ENCODE results near the gene MRFAP1.
"Not testable (repeated sequence)": the region's sequence is repeated elsewhere in the genome, so short reads cannot be mapped to it uniquely, and the experiment has no call there.

Gene MRFAP1

GRCh38 chr4:6610856-6611430, 29.5 kb upstream of the MRFAP1 start:
- no peak for DNase-seq (ENCODE audit: low read depth)

GRCh38 chr4:6612961-6613675, 27.4 kb upstream of the MRFAP1 start:
- DNase-seq (ENCODE audit: low read depth) = no peak

GRCh38 chr4:6613676-6614651, 26.5 kb upstream of the MRFAP1 start:
- no peak for DNase-seq (ENCODE audit: low read depth)

GRCh38 chr4:6614701-6615230, 25.7 kb upstream of the MRFAP1 start:
- no peak for DNase-seq (ENCODE audit: low read depth)

GRCh38 chr4:6616087-6616995, 24.1 kb upstream of the MRFAP1 start:
- no peak for DNase-seq (ENCODE audit: low read depth)

GRCh38 chr4:6617246-6617645, 23.2 kb upstream of the MRFAP1 start:
- no peak for DNase-seq (ENCODE audit: low read depth)

- DNase-seq (ENCODE audit: low read depth) = no peak
Observed at GRCh38 chr4:6618386-6619115, 21.9 kb upstream of the MRFAP1 start.

- DNase-seq (ENCODE audit: low read depth) = no peak
Observed at GRCh38 chr4:6619116-6619465, 21.4 kb upstream of the MRFAP1 start.

- DNase-seq (ENCODE audit: low read depth) = no peak
Observed at GRCh38 chr4:6619466-6620255, 20.8 kb upstream of the MRFAP1 start.

GRCh38 chr4:6620296-6620695, 20.2 kb upstream of the MRFAP1 start:
- DNase-seq (ENCODE audit: low read depth) = no peak

- DNase-seq (ENCODE audit: low read depth) = no peak
Observed at GRCh38 chr4:6620891-6621555, 19.5 kb upstream of the MRFAP1 start.

GRCh38 chr4:6621556-6621927, 18.9 kb upstream of the MRFAP1 start:
- DNase-seq (ENCODE audit: low read depth) = no peak

GRCh38 chr4:6622744-6623143, 17.7 kb upstream of the MRFAP1 start:
- DNase-seq (ENCODE audit: low read depth) = no peak

- DNase-seq (ENCODE audit: low read depth) = no peak
Observed at GRCh38 chr4:6625256-6625655, 15.2 kb upstream of the MRFAP1 start.

GRCh38 chr4:6626066-6626465, 14.4 kb upstream of the MRFAP1 start:
- no peak for DNase-seq (ENCODE audit: low read depth)

GRCh38 chr4:6627832-6628231, 12.7 kb upstream of the MRFAP1 start:
- no peak for DNase-seq (ENCODE audit: low read depth)

- not testable (repeated sequence) for DNase-seq (ENCODE audit: low read depth)
Observed at GRCh38 chr4:6628484-6628883, 12.0 kb upstream of the MRFAP1 start.

GRCh38 chr4:6632125-6632524, 8.4 kb upstream of the MRFAP1 start:
- DNase-seq (ENCODE audit: low read depth) = no peak

GRCh38 chr4:6633091-6633906, 7.2 kb upstream of the MRFAP1 start:
- no peak for DNase-seq (ENCODE audit: low read depth)

Measured in activated T-cell treated with anti-CD3 and anti-CD28 coated beads for 24 hours (primary cell).